Astrocyte of the cerebellum (primary cell): ENCODE data around the gene KCNMA1.

Experiments
- DNase-seq: peaks from one replicate; pipeline ENCODE4 v3.0.0-alpha.2; 2011; ENCODE audit warnings: low read depth
- H3K4me3 ChIP-seq: 2 replicates; pipeline ENCODE4 v1.5.1; 2011; ENCODE audit warnings: mild to moderate bottlenecking, low read depth, low read length, moderate library complexity
- CTCF ChIP-seq: IDR thresholded peaks from 2 replicates; pipeline ENCODE4 v1.5.1; 2012; ENCODE audit warnings: low read length, low read depth, moderate library complexity, mild to moderate bottlenecking; ENCODE audit errors: missing control alignments
- in situ Hi-C: cut with HindIII; loops from 2 replicates; pipeline ENCODE4 v1.10.0; 2017; ENCODE audit warnings: low sequenced_read_pairs

The KCNMA1 gene

DNA sequence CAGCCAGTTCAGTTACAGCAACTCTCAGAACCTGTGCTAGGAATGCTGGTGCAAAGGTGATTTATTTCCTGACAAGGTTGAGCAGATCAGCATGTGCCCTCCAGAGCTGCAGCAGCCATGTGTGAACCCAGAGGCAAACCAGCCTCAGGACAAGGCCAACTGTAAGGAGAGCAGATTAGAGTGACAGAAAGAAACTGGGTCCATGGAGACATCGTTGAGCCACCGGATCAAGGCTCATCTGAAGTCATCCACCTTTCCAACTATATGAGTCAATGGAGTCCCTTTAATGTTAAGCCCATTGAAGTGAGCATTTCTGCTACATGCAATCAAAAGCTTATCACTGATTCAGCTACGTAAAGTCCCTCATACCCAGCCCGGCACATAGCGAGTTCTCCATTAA lies 26.4 kb downstream of the KCNMA1 start:
- TF ChIP-seq CTCF = no peak
- no peak for DNase-seq
- in situ Hi-C loops = loop anchor here (5.0 kb wide), 2 partner anchors 49 to 174 kb away; no protein-coding TSS in a partner anchor
- H3K4me3 ChIP-seq = no peak overlapping the region

- no peak for TF ChIP-seq CTCF
- H3K4me3 ChIP-seq = no peak overlapping the region
- DNase-seq = no peak
- in situ Hi-C loops = loop anchor here (5.0 kb wide), 2 partner anchors 48 to 173 kb away; no protein-coding TSS in a partner anchor
Measured at GRCh38 chr10:77609781-77610272, 27.8 kb downstream of the KCNMA1 start.

DNA sequence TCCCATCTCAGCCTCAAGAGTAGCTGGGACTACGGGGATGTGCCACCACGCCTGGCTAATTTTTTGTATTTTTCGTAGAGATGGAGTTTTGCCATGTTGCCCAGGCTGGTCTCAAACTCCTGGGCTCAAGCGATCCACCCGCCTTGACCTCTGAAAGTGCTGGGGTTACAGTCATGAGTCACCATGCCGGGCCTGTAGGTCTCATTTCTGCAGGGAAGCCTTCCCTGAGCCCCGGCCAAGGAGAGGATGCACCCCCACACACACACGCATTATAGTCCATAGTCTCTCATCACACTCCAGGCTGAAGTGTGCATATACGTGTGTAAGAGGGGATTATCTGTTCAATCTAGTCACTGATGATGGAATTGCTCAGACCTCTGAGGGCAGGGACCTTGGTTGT lies 29.3 kb downstream of the KCNMA1 start:
- in situ Hi-C loops = no loop called here
- H3K4me3 ChIP-seq = no peak overlapping the region
- no peak for DNase-seq
- TF ChIP-seq CTCF = no peak

- DNase-seq = no peak
- no peak for TF ChIP-seq CTCF
- in situ Hi-C loops = no loop called here
- no peak overlapping the region for H3K4me3 ChIP-seq
Measured at GRCh38 chr10:77606751-77607150, 30.9 kb downstream of the KCNMA1 start.

DNA sequence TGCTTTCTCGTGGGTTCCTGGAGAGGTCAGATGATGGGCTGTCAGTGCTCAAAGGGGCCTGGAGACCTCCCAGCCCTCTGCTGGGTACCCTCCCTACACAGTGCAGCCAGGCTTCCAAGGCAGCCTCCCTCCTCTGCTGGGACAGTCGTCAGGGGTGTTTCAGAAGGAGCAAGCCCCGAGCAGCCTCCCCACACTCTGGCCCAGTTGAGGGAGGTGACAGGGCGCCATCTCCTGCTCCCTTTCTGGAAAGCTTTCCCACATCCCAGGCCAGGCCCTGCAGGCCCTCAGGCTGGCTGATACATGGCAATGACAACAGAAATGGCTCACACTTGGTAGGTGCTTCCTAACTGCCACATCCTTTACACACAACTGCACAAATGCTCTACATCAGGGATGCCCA lies 32.1 kb downstream of the KCNMA1 start:
- in situ Hi-C loops = no loop called here
- H3K4me3 ChIP-seq = no peak overlapping the region
- no peak for DNase-seq
- peak; percentile 20 for TF ChIP-seq CTCF

DNA sequence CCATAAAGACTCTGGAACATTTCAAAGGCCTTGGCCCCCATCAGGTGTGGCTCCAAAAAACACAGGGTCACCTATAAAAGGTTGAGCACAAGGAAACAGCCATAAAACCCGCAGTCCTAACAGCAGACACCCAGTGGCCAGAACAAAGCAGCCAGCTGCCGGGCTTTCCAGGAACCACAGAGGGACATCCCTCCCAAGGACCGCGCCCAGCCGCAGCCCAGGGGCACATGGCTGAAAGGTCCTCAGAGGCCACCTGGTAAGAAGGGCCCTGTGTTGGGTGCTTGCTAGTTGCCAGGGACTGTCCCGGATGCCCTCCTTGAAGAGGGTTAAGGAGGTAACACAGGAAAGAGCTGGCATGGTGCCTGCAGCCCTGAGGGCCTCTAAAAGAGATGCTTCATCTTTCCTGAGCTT lies 32.7 kb downstream of the KCNMA1 start:
- DNase-seq = no peak
- H3K4me3 ChIP-seq = no peak overlapping the region
- in situ Hi-C loops = no loop called here
- no peak for TF ChIP-seq CTCF

DNA sequence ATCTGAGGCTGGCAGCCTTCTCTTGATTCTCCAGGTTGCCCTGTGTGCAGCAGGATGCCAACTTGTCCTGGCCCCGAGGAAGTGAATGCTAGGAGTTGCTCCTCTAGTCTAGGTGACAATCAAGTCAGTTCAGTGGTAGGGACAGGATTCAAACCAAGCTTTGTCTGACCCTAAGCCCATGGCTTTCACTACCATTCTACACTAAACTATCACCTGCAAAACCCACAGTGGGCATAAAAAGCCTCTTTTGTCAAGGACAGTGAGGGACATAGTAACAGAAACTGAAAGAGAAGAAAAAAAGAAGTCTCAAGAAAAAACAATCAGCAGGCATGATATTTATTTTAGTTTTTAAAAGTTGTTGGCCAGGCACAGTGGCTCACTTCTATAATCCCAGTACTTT lies 33.5 kb downstream of the KCNMA1 start:
- DNase-seq = no peak
- TF ChIP-seq CTCF = no peak
- in situ Hi-C loops = no loop called here
- no peak overlapping the region for H3K4me3 ChIP-seq
